ENCODE data around the gene FAM184B.
A peak's percentile ranks its signal among the peaks of the same experiment; 100 is the strongest.

The FAM184B gene

DNA sequence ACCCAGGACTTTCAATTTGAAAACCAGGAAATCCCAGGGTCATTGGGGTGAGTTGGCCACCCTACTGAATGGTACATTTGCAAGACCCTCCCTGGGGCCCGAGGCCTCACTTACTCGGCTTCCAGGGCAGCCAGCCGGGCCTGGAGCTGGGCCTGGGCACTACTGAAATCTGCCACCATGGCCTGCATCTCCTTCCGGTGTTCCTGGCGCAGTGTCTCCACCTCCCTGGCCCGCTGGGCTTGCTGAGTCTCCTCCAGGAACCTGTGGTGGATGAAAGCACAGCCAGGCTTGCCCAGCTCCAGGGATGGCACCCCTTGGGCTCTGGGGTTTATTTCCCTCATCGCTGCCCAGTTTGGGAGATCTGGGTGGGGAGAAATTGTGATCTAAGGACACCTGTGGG, 142.3 kb downstream of the FAM184B start:
- no peak overlapping the region for H3K4me3 ChIP-seq (ENCODE audit: low read depth, low read length)
- TF ChIP-seq, protein P1, sequence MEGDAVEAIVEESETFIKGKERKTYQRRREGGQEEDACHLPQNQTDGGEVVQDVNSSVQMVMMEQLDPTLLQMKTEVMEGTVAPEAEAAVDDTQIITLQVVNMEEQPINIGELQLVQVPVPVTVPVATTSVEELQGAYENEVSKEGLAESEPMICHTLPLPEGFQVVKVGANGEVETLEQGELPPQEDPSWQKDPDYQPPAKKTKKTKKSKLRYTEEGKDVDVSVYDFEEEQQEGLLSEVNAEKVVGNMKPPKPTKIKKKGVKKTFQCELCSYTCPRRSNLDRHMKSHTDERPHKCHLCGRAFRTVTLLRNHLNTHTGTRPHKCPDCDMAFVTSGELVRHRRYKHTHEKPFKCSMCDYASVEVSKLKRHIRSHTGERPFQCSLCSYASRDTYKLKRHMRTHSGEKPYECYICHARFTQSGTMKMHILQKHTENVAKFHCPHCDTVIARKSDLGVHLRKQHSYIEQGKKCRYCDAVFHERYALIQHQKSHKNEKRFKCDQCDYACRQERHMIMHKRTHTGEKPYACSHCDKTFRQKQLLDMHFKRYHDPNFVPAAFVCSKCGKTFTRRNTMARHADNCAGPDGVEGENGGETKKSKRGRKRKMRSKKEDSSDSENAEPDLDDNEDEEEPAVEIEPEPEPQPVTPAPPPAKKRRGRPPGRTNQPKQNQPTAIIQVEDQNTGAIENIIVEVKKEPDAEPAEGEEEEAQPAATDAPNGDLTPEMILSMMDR (IDR thresholded peaks at IDR 0.05; ENCODE audit: borderline replicate concordance, insufficient read depth, low read depth, low read length) = no peak

DNA sequence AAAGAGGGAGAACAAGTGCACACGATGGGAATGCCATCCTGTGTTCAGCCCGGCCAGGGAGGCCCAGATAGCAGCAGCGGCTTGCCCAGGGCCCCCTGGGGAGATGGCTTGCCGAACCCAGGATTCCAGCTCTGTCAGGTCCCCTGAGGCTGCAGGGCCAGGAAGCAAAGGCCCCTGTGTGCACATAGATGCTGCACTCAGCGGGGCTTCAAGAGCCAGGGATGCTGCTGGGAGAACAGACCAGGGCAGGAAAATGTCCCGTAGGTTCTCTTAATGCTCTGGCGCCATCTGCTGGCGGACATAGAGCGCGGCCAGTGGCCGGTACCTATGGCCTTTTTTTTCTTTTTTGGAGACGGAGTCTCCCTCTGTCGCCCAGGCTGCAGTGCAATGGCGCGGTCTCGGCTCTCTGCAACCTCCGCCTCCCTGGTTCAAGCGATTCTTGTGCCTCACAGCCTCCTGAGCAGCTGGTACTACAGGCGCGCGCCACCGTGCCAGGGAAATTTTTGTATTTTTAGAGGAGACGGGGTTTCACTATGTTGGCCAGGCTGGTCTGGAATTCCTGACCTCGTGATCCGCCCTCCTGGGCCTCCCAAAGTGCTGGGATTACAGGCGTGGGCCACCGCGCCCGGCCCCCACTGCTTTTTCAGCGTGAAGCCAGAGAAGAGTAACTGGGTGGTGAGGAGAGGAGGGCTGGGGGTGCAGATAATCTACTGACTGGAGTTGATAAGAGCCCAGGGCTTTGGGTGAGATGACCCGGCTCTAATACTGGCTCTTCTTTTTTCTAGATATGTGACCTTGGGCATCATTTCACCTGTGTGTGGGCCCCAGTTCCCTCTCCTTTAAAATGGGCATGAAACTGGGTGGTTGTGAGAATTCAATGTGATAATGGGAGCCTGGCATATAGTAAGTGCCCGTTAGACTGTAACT, 144.5 kb downstream of the FAM184B start:
- H3K4me3 ChIP-seq (ENCODE audit: low read depth, low read length) = no peak overlapping the region
- TF ChIP-seq, protein P1 (IDR thresholded peaks at IDR 0.05; ENCODE audit: borderline replicate concordance, insufficient read depth, low read depth, low read length) = peak; percentile 87

DNA sequence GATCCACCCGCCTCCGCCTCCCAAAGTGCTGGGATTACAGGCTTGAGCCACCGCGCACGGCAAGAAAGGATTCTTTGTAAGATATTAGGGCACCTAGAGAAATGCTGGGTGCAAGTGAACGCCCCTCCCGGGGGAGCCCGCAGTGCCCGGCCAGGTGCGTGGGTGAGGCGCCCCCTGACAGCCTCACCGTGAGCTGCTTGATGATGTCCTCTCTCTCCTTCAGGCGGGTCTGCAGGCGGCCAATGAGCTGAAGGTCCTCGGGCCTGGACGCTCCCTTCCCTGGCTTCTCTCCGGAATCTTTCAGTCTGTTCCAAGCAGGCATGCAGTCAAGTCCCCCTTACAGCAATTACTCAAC, 145.1 kb downstream of the FAM184B start:
- TF ChIP-seq, protein P1 (IDR thresholded peaks at IDR 0.05; ENCODE audit: borderline replicate concordance, insufficient read depth, low read depth, low read length) = no peak
- H3K4me3 ChIP-seq (ENCODE audit: low read depth, low read length) = no peak overlapping the region

DNA sequence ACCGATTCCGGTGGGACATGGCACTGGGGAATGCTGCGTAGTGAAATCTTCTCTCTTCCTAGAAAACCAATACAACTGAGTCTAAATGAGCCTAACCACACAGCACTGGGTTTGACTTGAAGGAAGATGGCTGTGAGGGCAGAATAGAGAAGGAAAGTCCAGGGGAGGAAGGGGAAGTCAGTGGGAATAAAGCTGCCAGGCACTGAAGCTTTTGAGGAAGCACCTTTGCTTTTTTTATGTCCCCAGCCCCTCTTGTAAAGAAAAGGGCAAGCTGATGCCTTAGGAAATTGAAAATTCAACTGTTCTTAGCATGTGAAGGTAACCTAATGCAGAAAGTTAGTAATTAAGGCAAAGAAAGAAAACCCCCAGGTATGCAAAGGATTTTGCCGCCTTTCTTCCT, 146.4 kb downstream of the FAM184B start:
- H3K4me3 ChIP-seq (ENCODE audit: low read depth, low read length) = no peak overlapping the region
- TF ChIP-seq, protein P1 (IDR thresholded peaks at IDR 0.05; ENCODE audit: borderline replicate concordance, insufficient read depth, low read depth, low read length) = no peak

DNA sequence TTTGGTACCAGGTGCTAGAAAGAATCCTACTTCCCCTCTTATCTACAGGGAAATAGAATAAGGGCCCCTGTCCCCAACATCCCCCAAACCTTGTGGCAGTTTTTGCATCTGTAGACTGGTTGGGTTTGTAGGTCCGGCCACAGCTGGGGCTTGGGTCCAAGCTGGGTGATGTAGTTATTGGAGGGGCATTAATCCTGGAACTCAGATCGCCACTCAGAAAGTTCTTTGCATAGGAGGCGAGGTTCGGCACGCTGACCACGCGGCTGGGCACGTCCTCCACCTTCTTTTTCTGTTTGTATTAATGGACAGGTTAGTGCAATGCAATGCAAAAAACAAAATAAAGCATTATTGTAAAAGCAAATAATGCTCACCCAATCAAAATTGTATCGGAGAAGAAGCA, 147.8 kb downstream of the FAM184B start:
- TF ChIP-seq, protein P1 (IDR thresholded peaks at IDR 0.05; ENCODE audit: borderline replicate concordance, insufficient read depth, low read depth, low read length) = no peak
- H3K4me3 ChIP-seq (ENCODE audit: low read depth, low read length) = no peak overlapping the region

DNA sequence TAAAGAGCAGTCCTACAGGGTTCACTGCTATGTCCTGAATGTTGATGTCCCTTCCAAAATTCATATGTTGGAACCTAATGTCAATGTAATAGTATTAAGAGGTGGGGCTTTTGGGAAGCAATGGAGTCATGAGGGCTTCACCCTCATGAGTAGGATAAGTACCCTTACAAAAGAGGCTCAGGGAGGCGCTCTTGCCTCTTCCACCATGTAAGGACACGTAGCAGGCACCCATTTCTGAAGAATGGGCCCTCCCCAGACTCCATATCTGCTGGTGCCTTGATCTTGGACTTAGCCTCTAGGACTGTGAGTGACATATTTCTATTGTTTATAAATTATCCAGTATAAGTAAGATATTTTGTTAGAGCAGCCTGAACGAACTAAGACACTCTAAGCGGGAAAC, 151.2 kb downstream of the FAM184B start:
- H3K4me3 ChIP-seq (ENCODE audit: low read depth, low read length) = no peak overlapping the region
- TF ChIP-seq, protein P1 (IDR thresholded peaks at IDR 0.05; ENCODE audit: borderline replicate concordance, insufficient read depth, low read depth, low read length) = no peak

DNA sequence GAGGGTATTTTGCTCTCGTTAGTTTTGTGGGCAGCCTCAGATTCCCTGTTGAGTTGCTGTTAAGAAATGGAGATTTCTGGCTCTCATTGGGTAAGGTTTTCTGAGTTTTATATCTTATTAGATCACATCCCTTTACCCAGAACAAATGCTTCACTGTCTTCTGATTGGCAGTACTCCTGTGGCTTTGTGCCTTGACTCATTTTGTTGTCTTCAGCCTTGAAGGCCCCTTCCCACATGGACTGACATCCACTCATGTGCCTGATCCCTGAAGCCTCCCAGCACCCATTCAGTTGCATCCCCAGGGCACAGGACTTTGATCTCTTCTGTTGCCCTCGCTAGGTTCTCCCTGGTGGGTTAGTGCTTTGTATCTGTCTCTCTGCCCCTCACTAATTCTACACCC, 156.6 kb downstream of the FAM184B start:
- H3K4me3 ChIP-seq (ENCODE audit: low read depth, low read length) = no peak overlapping the region
- TF ChIP-seq, protein P1 (IDR thresholded peaks at IDR 0.05; ENCODE audit: borderline replicate concordance, insufficient read depth, low read depth, low read length) = no peak

Measured in GM12875 (cell line).